ENCODE data around the gene SOCS7.
"Not testable (repeated sequence)": the region's sequence is repeated elsewhere in the genome, so short reads cannot be mapped to it uniquely, and the experiment has no call there.

The SOCS7 gene

GRCh38 chr17:38421871-38422827 lies 70.5 kb downstream of the SOCS7 start:
- no peak for DNase-seq

GRCh38 chr17:38424297-38424972 lies 72.8 kb downstream of the SOCS7 start:
- no peak for DNase-seq

- no peak for DNase-seq
Observed at GRCh38 chr17:38425031-38425430, 73.4 kb downstream of the SOCS7 start.

- no peak for DNase-seq
Observed at GRCh38 chr17:38425744-38426143, 74.1 kb downstream of the SOCS7 start.

- DNase-seq: no peak
Observed at GRCh38 chr17:38426441-38426840, 74.8 kb downstream of the SOCS7 start.

- no peak for DNase-seq
Observed at GRCh38 chr17:38427160-38427949, 75.7 kb downstream of the SOCS7 start.

- DNase-seq: peak; percentile 30
Observed at GRCh38 chr17:38428112-38428642, 76.5 kb downstream of the SOCS7 start, which contains the start of gene ARHGAP23. TSS of gene ARHGAP23 (plus strand) at chr17:38428464. CDS start at chr17:38428486, 22 bp downstream.

GRCh38 chr17:38428643-38429371 lies 77.2 kb downstream of the SOCS7 start:
- DNase-seq: peak; percentile 31

GRCh38 chr17:38429476-38430100 lies 77.9 kb downstream of the SOCS7 start:
- DNase-seq: no peak

- no peak for DNase-seq
Observed at GRCh38 chr17:38430316-38430715, 78.7 kb downstream of the SOCS7 start.

- no peak for DNase-seq
Observed at GRCh38 chr17:38430822-38431221, 79.2 kb downstream of the SOCS7 start.

GRCh38 chr17:38431346-38432145 lies 79.9 kb downstream of the SOCS7 start:
- DNase-seq: no peak

- DNase-seq: no peak
Observed at GRCh38 chr17:38434178-38434665, 82.6 kb downstream of the SOCS7 start.

GRCh38 chr17:38435795-38436194 lies 84.2 kb downstream of the SOCS7 start:
- no peak for DNase-seq

GRCh38 chr17:38436386-38436785 lies 84.7 kb downstream of the SOCS7 start:
- DNase-seq: no peak

GRCh38 chr17:38437313-38437712 lies 85.7 kb downstream of the SOCS7 start:
- DNase-seq: not testable (repeated sequence)

- DNase-seq: no peak
Observed at GRCh38 chr17:38439436-38439835, 87.8 kb downstream of the SOCS7 start.

- no peak for DNase-seq
Observed at GRCh38 chr17:38440614-38441397, 89.2 kb downstream of the SOCS7 start.

GRCh38 chr17:38441429-38442061 lies 89.9 kb downstream of the SOCS7 start:
- DNase-seq: no peak

Data from activated CD4-positive, alpha-beta T cell treated with anti-CD3 and anti-CD28 coated beads, Interleukin-2, Interleukin-6, amounts not matched to agents 100 ng/mL and 50 ng/mL, durations not matched to agents 16 hours and 8 hours (primary cell).